ENCODE measurements around the gene PTPRN2.

PTPRN2 gene

GRCh38 chr7:157688533-157689268, 898.9 kb downstream of the PTPRN2 start:
- TF ChIP-seq, protein P1, sequence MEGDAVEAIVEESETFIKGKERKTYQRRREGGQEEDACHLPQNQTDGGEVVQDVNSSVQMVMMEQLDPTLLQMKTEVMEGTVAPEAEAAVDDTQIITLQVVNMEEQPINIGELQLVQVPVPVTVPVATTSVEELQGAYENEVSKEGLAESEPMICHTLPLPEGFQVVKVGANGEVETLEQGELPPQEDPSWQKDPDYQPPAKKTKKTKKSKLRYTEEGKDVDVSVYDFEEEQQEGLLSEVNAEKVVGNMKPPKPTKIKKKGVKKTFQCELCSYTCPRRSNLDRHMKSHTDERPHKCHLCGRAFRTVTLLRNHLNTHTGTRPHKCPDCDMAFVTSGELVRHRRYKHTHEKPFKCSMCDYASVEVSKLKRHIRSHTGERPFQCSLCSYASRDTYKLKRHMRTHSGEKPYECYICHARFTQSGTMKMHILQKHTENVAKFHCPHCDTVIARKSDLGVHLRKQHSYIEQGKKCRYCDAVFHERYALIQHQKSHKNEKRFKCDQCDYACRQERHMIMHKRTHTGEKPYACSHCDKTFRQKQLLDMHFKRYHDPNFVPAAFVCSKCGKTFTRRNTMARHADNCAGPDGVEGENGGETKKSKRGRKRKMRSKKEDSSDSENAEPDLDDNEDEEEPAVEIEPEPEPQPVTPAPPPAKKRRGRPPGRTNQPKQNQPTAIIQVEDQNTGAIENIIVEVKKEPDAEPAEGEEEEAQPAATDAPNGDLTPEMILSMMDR (IDR thresholded peaks at IDR 0.05; ENCODE audit: low read depth, low read length): no peak
- no peak for DNase-seq (ENCODE audit: extremely low read depth, low read depth)

GRCh38 chr7:157687845-157688532, 899.6 kb downstream of the PTPRN2 start:
- DNase-seq (ENCODE audit: extremely low read depth, low read depth): no peak

DNA sequence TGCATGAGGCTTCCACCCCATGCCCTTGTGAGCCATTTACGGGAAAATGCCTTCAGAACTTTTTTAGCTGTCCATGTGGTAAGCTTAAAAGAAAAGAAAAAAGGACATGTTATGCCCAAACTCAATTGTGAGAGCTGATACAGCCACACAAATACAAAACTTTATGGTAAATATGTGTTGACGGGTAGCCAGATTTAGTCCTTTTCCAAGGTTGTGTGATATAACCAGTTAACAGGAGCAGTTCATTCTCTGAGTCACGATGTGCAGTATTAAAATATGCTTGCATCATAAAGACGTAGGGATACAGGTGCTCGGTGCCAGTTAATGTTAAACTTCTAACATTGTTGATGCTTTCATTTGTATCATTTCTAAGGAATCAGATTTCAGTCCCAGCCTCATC, 900.5 kb downstream of the PTPRN2 start:
- TF ChIP-seq, protein P1 (IDR thresholded peaks at IDR 0.05; ENCODE audit: low read depth, low read length): no peak
- no peak for DNase-seq (ENCODE audit: extremely low read depth, low read depth)

More at GRCh38 chr7:157687845-157688532, 899.6 kb downstream of the PTPRN2 start:
- TF ChIP-seq, protein P1 (IDR thresholded peaks at IDR 0.05; ENCODE audit: low read depth, low read length): no peak

DNA sequence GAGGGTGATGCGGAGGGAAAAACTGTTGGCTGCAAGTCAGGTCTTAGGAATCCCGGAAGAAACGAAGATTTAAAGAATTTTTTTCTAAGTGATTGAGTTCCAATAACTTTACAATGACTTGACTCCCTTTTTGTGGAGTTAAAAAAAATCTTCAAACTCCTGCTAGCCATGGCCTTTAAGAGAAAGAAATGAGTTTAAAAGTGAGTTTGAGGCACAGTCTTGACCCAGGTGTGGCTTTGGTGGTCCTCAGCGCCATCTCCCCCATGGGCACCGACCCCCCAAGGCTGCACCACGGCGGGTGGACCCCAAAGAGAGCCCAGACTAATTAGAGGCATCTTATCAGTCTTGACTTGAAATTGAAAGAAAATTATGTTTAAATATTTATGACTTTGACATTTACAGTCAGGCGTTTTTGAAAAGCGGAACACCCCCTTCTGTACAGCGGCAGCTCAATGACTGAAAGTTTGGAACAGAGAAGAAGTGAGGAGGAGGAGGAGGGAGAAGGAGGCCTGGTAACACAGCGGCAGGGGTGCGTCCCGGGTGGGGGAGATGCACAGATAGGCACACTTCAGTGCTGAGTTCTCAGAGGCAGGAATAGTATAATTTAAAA, 901.2 kb downstream of the PTPRN2 start:
- no peak for DNase-seq (ENCODE audit: extremely low read depth, low read depth)
- TF ChIP-seq, protein P1 (IDR thresholded peaks at IDR 0.05; ENCODE audit: low read depth, low read length): no peak

DNA sequence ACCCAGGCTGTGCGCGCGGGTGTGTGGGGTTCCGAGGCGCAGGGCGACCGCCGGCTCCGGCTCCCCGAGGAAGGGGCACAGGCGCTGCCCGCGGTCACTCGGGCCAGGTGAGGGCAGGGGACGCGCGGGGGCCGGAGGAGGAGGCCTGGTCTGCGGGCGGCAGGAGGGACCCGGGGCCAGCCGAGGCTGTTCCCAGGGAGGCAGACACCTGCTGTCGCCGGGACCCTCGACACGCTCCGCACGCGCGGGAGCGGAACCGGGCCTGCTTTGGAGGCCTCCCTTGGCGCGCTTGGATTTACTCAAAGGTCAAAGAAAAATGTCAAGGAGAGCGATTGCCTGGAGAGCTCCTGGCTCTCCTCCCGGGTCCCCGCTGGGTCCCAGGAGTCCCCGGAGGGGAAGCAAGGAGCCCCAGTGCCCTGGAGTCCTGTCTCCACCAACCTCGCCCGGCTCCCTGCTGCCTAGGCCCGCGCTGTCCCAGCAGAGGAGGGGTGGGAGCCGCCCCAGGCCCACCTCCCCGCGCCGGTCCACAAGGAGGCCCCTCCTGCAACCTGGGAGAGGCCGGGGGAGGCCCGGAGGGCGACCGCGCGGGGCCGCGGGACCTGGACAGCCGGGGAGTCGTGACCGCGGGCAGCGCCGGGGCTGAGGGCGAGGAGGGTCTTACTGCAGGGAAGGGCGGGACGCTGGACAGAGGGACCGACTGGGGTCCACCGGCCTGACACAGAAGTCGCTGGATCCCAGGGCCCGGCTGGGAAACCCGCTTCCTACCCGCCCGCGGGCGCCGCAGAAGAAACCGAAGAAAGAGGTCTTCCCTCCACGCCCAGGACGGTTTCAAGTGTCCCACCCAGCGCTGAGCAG, 902.0 kb downstream of the PTPRN2 start:
- TF ChIP-seq, protein P1 (IDR thresholded peaks at IDR 0.05; ENCODE audit: low read depth, low read length): no peak
- no peak for DNase-seq (ENCODE audit: extremely low read depth, low read depth)

- DNase-seq (ENCODE audit: extremely low read depth, low read depth): no peak
- TF ChIP-seq, protein P1 (IDR thresholded peaks at IDR 0.05; ENCODE audit: low read depth, low read length): no peak
These were observed 902.7 kb downstream of the PTPRN2 start for GRCh38 chr7:157684909-157685429.

Measured in AG09319 (cell line).